ENCODE results near the gene PTPRO.

GRCh38 chr12:15429262-15429661, 107.0 kb downstream of the PTPRO start:
- TF ChIP-seq POLR2A (IDR thresholded peaks at IDR 0.05) (no peak), CTCF (IDR thresholded peaks at IDR 0.05) (no peak)
